RWPE2 (cell line): Measurements from ENCODE around the gene TMEM94.

Experiments
- ATAC-seq: fragments of 200-7000 bp; cut with Tn5 transposase; 3 replicates; pipeline ENCODE4 v1.9.1; 2021; ENCODE audit warnings: low read depth
- DNase-seq: peaks from one replicate; pipeline ENCODE4 v3.0.0-alpha.2; 2020; ENCODE audit warnings: low spot score
- H3K27ac ChIP-seq: fragments of 450-650 bp; 2 replicates; pipeline ENCODE4 v1.5.1; 2017; ENCODE audit warnings: mild to moderate bottlenecking; ENCODE audit not compliant: poor library complexity, severe bottlenecking
- H3K27me3 ChIP-seq: fragments of 250-450 bp; sonication (Bioruptor Pico); 2 replicates; pipeline ENCODE4 v1.5.1; 2021; ENCODE audit warnings: mild to moderate bottlenecking, moderate library complexity; ENCODE audit not compliant: insufficient read depth, poor library complexity, severe bottlenecking
- H3K36me3 ChIP-seq: fragments of 250-450 bp; sonication (Bioruptor Pico); 2 replicates; pipeline ENCODE4 v1.5.1; 2020; ENCODE audit warnings: low read depth, mild to moderate bottlenecking, moderate library complexity
- H3K4me1 ChIP-seq: fragments of 250-450 bp; sonication (Bioruptor Pico); 2 replicates; pipeline ENCODE4 v1.5.1; 2021; ENCODE audit warnings: mild to moderate bottlenecking, moderate library complexity; ENCODE audit not compliant: insufficient read depth, poor library complexity, severe bottlenecking
- H3K4me3 ChIP-seq: fragments of 250-450 bp; sonication (Bioruptor Pico); 2 replicates; pipeline ENCODE4 v1.5.1; 2021; ENCODE audit warnings: mild to moderate bottlenecking, moderate library complexity; ENCODE audit not compliant: severe bottlenecking
- H3K9me3 ChIP-seq: fragments of 250-450 bp; sonication (Bioruptor Pico); 2 replicates; pipeline ENCODE4 v1.5.1; 2021; ENCODE audit warnings: mild to moderate bottlenecking, moderate library complexity; ENCODE audit not compliant: severe bottlenecking
- CTCF ChIP-seq: fragments of 450-650 bp; IDR thresholded peaks from one replicate; pipeline ENCODE4 v1.5.1; 2017; ENCODE audit warnings: mild to moderate bottlenecking, moderate library complexity; ENCODE audit not compliant: poor library complexity, severe bottlenecking

TMEM94 gene

GRCh38 chr17:75412455-75413317 is 43.7 kb upstream of the TMEM94 start:
- ATAC-seq, result peak; percentile 81

DNA sequence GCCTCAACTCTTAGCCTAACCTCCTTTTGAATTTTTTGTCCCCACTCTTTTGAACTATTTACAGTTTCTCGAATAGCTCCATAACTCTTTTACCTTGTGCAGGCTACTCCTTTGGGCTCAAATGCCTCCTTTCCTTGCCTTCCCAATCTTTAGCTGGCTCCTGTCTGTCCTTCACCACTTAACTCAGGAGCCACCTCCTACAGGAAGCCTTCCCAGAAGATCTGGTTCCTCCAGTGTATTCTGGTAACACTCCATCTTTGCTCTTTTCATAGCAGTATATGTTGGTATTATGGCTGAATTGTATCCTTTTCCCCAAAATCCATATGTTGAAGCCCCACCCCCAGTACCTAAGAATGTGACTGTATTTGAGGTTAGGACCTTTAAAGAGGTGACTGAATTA is 41.9 kb upstream of the TMEM94 start:
- H3K4me1 ChIP-seq, result no peaks in the 10 kb centered on the region
- ATAC-seq, result no peak
- no peaks in the 10 kb centered on the region for H3K9me3 ChIP-seq
- no peak overlapping the region for H3K27ac ChIP-seq
- no peak for TF ChIP-seq CTCF
- H3K4me3 ChIP-seq, result no peak overlapping the region
- no peak for DNase-seq
- H3K36me3 ChIP-seq, result no peaks in the 10 kb centered on the region
- no peaks in the 10 kb centered on the region for H3K27me3 ChIP-seq

More at GRCh38 chr17:75412455-75413317, 43.7 kb upstream of the TMEM94 start:
- Histone ChIP-seq H3K4me1 (no peaks in the 10 kb centered on the region), H3K27ac (no peak overlapping the region), H3K9me3 (no peaks in the 10 kb centered on the region), H3K36me3 (no peaks in the 10 kb centered on the region), H3K4me3 (no peak overlapping the region), H3K27me3 (no peaks in the 10 kb centered on the region)
- no peak for DNase-seq
- TF ChIP-seq CTCF, result peak; percentile 96

- no peaks in the 10 kb centered on the region for H3K27me3 ChIP-seq
- ATAC-seq, result no peak
Measured at GRCh38 chr17:75416006-75416405, 40.4 kb upstream of the TMEM94 start.

GRCh38 chr17:75417054-75417580 is 39.3 kb upstream of the TMEM94 start:
- no peak for ATAC-seq
- H3K4me1 ChIP-seq, result no peaks in the 10 kb centered on the region
- no peak overlapping the region for H3K4me3 ChIP-seq
- no peak for TF ChIP-seq CTCF
- H3K36me3 ChIP-seq, result no peaks in the 10 kb centered on the region
- no peak for DNase-seq
- H3K27ac ChIP-seq, result no peak overlapping the region
- H3K9me3 ChIP-seq, result no peaks in the 10 kb centered on the region
- H3K27me3 ChIP-seq, result no peaks in the 10 kb centered on the region

More at GRCh38 chr17:75416006-75416405, 40.4 kb upstream of the TMEM94 start:
- H3K27ac ChIP-seq, result no peak overlapping the region
- H3K36me3 ChIP-seq, result no peaks in the 10 kb centered on the region
- H3K4me1 ChIP-seq, result no peaks in the 10 kb centered on the region
- no peak for DNase-seq
- no peak overlapping the region for H3K4me3 ChIP-seq
- TF ChIP-seq CTCF, result no peak
- no peaks in the 10 kb centered on the region for H3K9me3 ChIP-seq

- no peaks in the 10 kb centered on the region for H3K36me3 ChIP-seq
- H3K9me3 ChIP-seq, result no peaks in the 10 kb centered on the region
- H3K27me3 ChIP-seq, result no peaks in the 10 kb centered on the region
- ATAC-seq, result no peak
- no peak overlapping the region for H3K4me3 ChIP-seq
- DNase-seq, result no peak
- no peak for TF ChIP-seq CTCF
- no peaks in the 10 kb centered on the region for H3K4me1 ChIP-seq
- H3K27ac ChIP-seq, result no peak overlapping the region
Measured at GRCh38 chr17:75418531-75418930, 37.9 kb upstream of the TMEM94 start.
